ENCODE results near the gene PCGF3. TPM values are rescaled to one million over a fixed set of nuclear protein-coding genes. Genes with fewer than 3 reads are reported as not detected.
"Not testable (repeated sequence)": the region's sequence is repeated elsewhere in the genome, so short reads cannot be mapped to it uniquely, and the experiment has no call there.

PCGF3 gene
- total RNA-seq, 1 experiment from 2014 or later: 26.5 TPM

DNA sequence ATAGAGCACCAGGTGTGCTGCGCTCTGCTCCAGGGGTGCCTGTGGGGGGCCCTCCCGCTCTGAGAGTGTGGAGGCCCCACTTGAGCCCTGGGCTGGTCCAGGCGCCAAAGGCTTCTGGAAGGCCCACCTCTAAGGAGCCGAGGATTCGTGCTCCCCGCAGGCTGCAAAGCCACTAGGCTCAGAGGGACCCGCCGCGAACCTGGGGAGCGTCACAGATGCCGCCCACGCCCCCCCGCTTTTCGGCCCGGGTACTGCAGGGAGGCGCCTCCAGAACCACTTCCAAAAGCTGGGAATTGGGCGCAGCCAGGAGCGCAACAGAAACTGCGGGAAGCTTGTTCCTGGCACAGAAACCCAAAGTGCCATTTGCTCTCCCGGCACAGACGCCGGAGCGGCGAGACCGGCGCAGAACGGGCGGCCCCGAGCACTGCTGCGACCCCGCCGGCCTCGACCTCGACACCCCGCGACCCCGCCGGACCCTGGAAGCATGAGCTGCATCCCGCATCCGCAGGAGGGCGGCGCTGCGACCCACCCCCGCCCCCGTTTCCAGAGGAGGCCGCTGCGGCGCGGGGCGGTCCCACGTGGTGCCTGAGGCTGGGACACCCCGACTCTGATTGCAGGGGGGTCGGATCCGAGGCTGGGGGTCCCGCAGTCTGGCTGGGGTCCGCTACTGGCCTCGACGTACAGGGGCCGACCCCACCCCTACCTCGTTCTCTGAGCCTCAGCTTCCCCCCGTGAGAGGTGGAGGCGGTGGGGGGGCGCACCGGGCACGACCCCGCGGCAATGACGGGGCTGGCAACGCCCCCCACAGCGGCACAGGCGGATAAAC, 89.5 kb downstream of the PCGF3 start:
- DNase-seq (ENCODE audit: low read depth): no peak

DNA sequence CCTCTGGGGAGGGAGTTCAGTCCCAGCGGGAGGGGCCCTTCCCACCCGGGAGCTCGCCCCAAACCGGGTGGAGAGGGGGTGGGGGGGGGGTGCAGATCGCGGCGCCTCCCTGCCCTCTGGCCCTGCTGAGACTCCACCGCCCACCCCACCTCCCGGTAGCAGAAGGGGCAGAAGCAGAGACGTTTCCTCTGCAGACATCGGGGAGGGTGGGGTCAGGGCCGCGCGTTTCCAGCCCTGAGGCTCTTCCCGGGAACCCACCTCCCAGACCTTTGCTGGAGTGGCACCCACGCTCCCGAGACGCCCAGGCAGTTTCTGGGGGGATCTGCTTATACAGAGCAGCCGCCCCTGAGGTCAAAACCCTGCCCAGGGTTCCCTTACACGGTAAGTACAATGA, 90.1 kb downstream of the PCGF3 start:
- DNase-seq (ENCODE audit: low read depth): no peak

- DNase-seq (ENCODE audit: low read depth): no peak
Observed at GRCh38 chr4:796206-796605, 90.6 kb downstream of the PCGF3 start.

GRCh38 chr4:797066-797465, 91.4 kb downstream of the PCGF3 start:
- no peak for DNase-seq (ENCODE audit: low read depth)

DNA sequence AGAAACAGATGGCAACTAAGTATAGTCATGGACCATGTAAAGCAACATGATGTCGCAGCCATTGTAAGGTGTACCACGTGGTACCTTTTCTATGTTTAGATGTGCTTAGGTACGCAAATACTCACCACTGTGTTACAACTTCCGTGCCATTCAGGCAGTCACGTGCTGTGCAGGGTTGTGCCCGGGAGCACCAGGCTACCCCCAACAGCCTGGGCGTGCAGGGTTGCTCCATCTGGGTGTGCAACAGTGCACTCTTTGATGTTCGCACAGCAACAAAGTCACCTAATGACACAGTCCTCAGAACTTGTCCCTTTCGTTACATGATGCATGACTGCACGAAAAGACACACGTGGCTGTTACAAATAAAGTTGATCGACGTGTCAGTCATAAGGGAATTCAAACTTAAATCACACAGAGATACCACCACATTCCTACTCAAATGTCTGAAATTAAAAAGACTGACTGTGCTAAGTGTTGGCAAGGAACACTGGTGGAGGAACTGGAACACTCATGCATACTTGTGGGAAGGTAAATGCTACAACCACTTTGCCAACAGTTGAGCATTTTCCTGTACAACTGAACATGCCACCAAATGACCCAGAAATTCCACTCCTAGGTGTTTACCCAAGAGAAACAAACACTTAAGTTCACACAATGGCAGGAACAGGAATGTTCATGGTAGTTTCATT, 95.9 kb downstream of the PCGF3 start:
- DNase-seq (ENCODE audit: low read depth): no peak

- DNase-seq (ENCODE audit: low read depth): no peak
Observed at GRCh38 chr4:803884-804283, 98.3 kb downstream of the PCGF3 start.

DNA sequence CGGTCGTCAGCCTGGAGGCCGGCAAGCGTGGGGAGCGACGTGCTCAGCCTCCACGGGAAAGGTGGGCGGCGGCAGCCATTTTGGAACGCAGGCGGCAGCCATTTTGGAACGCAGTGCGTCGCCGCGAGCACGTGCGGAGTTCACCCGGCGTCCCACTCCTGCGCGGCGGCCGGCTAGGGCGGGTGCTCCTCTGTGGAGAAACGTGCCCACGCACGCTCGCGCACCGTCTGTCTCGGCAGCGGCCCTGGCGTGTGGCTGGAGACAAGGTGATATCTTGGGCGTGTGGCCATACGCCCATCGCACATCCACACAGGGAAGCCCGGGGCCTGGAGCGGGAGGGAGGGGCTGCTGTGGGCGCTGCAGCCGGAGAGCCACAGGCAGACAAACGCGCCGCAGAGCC, 99.2 kb downstream of the PCGF3 start:
- DNase-seq (ENCODE audit: low read depth): no peak

DNA sequence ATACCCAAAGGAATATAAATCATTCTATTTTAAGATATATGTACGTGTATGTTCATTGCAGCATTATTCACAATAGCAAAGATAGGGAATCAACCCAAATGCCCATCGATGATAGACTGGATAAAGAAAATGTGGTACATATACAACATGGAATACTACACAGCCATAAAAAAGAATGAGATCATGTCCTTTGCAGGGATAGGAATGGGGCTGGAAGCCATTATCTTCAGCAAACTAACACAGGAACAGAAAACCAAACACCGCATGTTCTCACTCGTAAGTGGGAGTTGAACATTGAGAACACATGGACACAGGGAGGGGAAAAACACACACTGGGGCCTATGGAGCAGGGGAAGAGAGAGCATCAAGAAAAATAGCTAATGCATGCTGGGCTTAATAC, 101.3 kb downstream of the PCGF3 start:
- DNase-seq (ENCODE audit: low read depth): not testable (repeated sequence)

DNA sequence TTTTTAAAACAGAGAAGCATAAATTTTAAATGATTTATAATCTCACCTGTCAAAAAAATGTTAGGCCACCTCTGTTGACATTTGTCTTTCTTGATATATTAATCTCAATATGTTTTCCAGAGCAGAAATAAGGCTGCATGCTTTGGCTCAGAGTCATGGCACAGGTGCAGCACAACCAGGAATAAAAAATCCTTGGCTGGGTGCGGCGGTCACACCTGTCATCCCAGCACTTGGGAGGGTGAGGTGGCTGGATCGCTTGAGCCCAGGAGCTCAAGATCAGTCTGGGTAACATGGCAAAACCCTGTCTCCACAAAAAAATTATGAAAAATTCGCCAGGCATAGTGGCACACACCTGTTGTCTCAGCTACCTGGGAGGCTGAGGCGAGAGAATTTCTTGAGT, 102.2 kb downstream of the PCGF3 start:
- no peak for DNase-seq (ENCODE audit: low read depth)

DNA sequence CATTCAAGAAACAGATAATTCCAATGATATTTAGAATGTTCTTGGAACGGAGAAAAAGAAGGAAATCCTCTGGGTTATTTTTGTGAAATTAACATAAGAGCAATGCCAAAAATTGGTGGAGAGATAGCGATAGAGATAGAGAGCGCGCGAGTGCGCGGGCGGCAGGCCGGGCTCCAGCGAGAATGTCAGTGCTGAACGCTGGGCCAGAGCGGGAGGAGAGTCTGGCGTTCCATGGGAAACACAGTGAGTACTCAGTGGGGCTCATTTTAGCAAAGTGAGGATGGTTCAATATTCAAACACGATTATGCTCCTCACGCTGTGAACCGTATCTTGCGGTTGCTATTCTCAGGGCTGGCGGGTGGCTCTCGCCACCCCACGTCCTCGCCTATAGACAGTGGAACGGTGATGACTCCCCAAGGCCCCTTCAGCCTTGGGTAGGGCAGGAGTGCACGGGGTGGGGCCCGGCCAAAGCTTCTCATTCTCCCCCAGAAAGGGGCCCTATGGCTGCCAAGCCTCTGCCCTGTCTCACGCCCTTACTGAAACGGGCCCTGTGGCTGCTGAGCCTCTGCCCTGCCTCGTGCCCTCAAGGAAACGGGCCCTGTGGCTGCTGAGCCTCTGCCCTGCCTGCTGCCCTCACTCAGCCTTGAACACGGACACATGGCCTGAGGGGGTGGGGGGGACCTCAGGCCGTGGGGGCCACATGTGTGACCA, 103.4 kb downstream of the PCGF3 start:
- no peak for DNase-seq (ENCODE audit: low read depth)

- DNase-seq (ENCODE audit: low read depth): no peak
Observed at GRCh38 chr4:813900-814299, 108.3 kb downstream of the PCGF3 start.

- DNase-seq (ENCODE audit: low read depth): no peak
Observed at GRCh38 chr4:814312-814850, 108.7 kb downstream of the PCGF3 start.

- DNase-seq (ENCODE audit: low read depth): no peak
Observed at GRCh38 chr4:815464-816146, 110.0 kb downstream of the PCGF3 start.

DNA sequence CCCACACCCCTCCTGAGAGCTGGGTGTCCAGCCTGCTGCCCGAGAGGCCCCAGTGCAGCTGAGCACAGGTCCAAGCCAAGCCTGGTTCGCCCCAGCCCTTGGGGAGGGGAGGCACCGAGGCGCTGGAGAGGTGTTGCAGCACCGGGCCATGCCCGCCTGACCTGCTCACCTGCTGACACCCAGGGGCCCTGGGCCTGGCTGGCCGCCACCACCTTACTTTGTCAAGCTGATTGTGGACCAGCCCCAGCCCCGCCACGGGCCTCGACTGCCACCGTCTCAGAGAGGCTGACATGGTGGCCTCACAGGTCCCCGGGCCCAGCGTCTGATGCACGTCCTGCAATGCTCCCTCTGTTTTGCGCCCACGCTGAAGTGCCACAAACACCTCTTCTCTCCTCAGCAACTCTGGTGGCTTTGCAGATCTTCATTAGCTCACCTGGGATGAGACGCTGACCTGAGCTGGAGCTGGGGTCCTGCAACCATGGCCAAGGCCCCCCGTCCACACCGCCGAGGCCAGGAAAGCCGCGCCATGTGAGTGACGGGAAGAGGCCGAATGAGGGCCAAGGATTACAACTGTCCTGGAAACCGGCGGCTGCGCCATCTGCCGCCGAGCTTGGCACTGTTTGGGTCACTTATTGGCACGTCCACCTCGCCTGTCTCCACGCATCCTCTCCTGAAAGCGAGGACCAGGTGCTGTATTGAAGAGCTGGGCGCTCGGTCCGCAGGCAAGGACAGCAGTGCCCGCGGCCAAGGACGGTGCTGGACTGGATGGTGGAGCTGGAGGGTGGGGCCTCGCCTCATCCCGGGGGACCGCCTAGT, 112.7 kb downstream of the PCGF3 start:
- DNase-seq (ENCODE audit: low read depth): no peak

DNA sequence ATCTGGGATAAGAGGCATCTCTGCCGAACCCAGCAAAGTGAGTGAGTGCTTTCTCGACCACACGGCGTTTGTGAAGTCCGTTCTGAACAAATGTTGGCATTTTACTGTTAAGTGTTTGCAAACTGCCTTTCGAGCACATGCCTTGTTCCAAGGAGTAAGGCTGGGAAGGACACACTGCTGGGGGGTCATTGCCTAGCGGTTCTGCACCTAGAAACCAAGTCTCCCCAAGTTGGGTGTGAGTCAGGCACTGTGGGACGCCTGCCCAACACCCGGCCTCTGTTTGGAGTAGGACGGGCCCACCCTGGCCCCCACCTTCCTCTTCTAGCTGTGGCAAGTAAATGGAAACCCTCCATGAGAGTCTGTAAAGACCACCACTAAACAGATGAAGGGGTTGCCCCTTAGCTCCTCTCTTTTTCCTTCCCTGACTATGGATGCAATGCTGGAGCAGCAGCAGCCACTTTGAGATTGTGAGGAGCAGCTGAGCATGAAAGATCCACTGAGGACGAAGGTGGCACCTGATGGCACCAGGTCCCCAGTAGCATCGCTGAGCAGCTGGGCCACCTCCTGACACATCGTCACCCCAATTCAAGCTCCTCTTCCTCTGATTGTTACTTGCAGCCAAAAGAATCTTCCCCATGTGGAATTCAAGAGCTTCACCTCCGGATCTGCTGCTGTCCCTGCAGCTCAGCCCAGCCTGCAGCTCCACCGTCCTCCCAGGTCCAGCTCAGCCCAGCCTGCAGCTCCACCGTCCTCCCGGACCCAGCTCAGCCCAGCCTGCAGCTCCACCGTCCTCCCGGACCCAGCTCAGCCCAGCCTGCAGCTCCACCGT, 114.0 kb downstream of the PCGF3 start:
- DNase-seq (ENCODE audit: low read depth): no peak

Other genes starting within 250 kb of the PCGF3 start
- gene ZNF721, start 206.7 kb upstream of the PCGF3 start, total RNA-seq (2014; rRNA removed; shearing (Covaris generic)): 9.7 and 19.3 TPM in 2 replicates
- 14.3 and 15.9 TPM in 2 replicates for gene PIGG, start 206.6 kb upstream of the PCGF3 start, total RNA-seq (2014; rRNA removed; shearing (Covaris generic))
- not detected in 2 replicates for gene TMEM271, start 129.5 kb upstream of the PCGF3 start, total RNA-seq (2014; rRNA removed; shearing (Covaris generic))
- 0.51 and 4.2 TPM in 2 replicates for gene PDE6B, start 80.3 kb upstream of the PCGF3 start, total RNA-seq (2014; rRNA removed; shearing (Covaris generic))
- 101 and 109 TPM in 2 replicates for gene ATP5ME, start 31.6 kb upstream of the PCGF3 start, total RNA-seq (2014; rRNA removed; shearing (Covaris generic))
- 2.2 and 6.1 TPM in 2 replicates for gene MYL5, start 31.3 kb upstream of the PCGF3 start, total RNA-seq (2014; rRNA removed; shearing (Covaris generic))
- gene SLC49A3, start 16.7 kb upstream of the PCGF3 start, total RNA-seq (2014; rRNA removed; shearing (Covaris generic)): not detected in 2 replicates
- gene CPLX1, start 120.3 kb downstream of the PCGF3 start, total RNA-seq (2014; rRNA removed; shearing (Covaris generic)): not detected in 2 replicates
- gene GAK, start 226.5 kb downstream of the PCGF3 start, total RNA-seq (2014; rRNA removed; shearing (Covaris generic)): 61.6 and 71.9 TPM in 2 replicates
- 12.0 and 20.1 TPM in 2 replicates for gene TMEM175, start 226.6 kb downstream of the PCGF3 start, total RNA-seq (2014; rRNA removed; shearing (Covaris generic))

Data from Daoy (cell line).